Effector CD8-positive, alpha-beta T cell (primary cell): ENCODE results near the gene SBNO2.
A peak's percentile ranks its signal among the peaks of the same experiment; 100 is the strongest.

Experiments
- DNase-seq: peaks from one replicate; lab custom pipeline; 2025; lab: John Stamatoyannopoulos, UW

The SBNO2 gene

GRCh38 chr19:1106841-1107660 lies 67.0 kb downstream of the SBNO2 start:
- DNase-seq = no peak

DNA sequence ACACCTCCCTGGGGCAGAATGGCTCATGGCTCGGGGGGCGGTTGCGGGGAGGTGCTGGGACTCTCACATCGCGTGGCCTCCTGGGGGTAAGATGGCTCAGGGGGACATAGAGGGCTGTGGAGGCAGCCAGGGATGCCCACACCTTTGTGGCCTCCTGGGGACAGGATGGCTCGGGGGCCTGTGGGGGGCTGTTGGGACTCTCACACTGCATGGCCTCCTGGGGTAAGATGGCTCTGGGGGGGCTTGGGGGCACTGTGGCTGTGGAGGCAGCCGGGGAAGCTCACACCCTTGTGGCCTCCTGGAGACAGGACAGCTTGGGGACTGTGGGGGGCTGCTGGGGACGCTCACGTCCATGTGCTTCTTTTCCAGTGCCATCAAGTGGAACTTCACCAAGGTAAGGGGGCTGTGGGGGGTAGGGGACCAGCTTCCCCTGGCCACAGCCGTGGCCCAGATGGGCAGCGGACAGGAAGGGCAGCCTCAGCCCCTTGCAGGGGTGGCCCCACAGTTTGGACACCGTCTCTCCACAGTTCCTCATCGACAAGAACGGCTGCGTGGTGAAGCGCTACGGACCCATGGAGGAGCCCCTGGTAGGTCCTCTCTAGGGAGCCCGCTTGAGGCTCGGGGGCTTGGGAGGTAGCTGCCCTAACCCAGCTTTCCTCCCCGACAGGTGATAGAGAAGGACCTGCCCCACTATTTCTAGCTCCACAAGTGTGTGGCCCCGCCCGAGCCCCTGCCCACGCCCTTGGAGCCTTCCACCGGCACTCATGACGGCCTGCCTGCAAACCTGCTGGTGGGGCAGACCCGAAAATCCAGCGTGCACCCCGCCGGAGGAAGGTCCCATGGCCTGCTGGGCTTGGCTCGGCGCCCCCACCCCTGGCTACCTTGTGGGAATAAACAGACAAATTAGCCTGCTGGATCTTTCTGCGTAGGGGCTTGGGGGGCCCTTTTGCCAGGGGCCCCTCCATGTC lies 67.9 kb downstream of the SBNO2 start:
- no peak for DNase-seq

GRCh38 chr19:1105008-1105872 lies 68.8 kb downstream of the SBNO2 start:
- DNase-seq = peak; percentile 22

DNA sequence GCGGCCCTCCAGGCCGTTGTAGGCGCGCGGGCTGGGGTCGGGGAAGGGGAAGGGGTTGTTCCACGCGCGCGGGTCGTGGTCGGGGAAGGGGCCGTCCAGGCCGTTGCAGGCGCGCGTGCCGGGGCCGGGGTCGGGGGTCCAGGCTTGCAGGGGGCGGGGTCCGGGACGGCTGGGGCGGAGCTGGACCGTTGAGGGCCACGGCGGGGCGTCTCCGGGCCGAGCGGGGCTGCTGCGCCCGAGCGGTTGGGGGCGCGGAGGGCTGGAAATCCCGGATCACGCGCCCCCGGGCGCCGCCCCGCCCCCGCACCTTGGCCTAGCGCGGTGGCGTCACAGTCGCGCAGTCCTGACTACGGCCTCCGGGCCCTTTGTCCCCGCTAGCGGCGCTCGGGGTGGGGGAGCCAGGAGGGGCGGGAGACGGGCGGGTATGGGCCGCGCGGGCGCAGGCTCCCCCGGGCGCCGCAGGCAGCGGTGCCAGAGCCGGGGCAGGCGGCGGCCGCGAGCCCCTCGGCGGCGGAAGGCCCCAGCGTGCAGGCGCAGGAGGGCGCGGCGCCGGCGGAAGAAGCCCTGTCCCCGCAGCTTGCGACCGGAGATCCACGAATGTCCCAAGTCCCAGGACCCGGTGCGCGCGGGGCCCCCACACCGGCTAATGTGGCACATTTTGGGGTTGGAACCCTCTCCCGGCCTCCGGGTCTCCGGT lies 69.6 kb downstream of the SBNO2 start:
- peak; percentile 67 for DNase-seq

- peak; percentile 98 for DNase-seq
Measured at GRCh38 chr19:1103708-1104310, 70.3 kb downstream of the SBNO2 start, which contains the start of gene GPX4. Gene GPX4, plus strand, starts transcription at chr19:1103994. Its CDS starts 50 bp downstream, at chr19:1104044.

- no peak for DNase-seq
Measured at GRCh38 chr19:1103132-1103707, 70.8 kb downstream of the SBNO2 start.

DNA sequence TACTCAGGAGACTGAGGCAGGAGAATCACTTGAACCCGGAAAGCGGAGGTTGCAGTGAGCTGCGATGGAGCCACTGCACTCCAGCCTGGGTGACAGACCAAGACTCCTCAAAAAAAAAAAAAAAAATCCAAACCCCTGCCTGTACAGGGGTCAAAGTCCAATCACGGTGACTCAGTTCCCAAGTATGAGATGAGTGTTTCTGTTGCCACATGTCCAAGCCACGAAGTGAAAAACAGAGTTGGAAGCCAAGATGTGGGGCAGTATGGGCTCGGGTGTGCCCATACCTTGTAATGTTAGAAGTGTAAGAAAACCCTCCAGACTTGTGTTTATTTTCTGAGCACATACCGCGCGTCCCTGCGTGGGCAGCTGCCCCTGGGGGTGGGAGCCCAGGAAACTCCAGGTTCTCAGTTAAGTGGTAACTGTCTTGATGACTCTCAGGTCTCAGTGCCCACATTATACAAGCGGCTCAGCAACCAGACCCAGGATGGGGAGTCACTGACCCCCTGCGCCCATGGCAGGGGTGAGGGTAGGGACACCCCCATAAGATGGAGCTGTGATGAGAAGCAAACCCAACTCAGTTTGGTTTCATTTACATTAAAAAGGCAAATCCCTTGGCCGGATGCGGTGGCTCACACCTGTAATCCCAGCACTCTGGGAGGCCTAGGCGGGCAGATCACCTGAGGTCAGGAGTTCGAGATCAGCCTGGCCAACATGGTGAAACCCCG lies 71.5 kb downstream of the SBNO2 start:
- DNase-seq = no peak

GRCh38 chr19:1101337-1101698 lies 72.8 kb downstream of the SBNO2 start:
- no peak for DNase-seq

DNA sequence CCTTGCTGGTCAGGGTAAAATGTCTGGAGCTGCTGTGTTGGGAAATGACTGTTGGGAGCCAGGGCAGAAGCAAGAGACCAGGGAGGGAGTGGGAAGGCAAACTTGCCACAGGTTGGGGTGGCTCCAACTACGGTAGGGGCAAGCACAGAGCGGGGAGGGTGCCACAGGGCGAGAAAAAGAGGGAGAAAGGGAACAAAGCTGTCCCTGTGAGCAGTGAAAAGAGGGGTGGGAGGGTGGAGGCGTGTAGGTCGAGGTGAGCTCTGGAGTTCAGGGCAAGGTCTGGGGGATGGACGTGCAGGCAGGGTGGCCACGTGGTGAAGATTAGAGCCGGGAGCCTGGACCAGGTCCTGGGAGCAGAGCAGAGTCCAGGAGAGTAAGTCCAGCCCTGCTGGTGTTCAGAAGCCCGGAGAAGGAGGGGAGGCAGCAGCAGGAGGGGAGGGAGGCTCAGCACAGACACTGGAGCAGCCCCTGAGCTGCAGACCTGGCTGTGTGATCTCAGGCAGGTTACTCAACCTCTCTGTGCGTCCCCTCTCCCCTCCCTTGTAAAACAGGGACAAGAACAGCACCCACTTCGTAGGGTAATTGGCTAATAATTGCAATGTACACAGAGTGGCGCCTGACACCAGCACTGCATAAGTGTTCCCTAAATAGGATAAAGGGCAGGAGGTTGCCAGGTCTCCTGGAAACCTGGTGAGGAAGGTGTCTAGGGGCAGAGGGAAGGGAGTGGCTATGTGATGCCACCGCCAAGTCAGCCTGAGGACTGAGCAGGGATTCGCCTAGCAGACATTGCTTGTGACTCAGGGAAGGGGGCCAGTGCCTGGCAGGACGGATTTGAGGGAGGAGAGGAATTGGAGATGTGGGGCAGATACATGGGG lies 75.7 kb downstream of the SBNO2 start:
- DNase-seq = no peak

DNA sequence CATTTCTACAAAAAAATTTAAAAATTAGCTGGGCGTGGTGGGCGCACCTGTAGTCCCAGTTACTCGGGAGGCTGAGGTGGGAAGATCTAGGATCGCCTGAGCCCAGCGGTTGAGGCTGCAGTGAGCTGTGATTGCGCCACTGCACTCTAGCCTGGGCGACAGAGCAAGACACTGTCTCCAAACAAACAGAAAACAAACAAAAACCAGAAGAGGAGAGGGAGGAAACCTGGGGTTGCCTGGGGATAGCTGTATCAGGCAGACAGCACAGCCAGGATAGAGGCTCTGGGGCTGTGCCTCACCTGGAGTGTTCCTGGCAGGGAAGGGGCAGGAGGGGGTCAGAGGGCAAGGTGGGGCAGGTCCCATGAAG lies 76.3 kb downstream of the SBNO2 start:
- DNase-seq = no peak

- DNase-seq = peak; percentile 98
Measured at GRCh38 chr19:1094978-1095701, 78.9 kb downstream of the SBNO2 start, which contains the start of gene POLR2E. Gene POLR2E, minus strand, starts transcription at chr19:1095375. Its CDS starts 60 bp downstream, at chr19:1095315.

DNA sequence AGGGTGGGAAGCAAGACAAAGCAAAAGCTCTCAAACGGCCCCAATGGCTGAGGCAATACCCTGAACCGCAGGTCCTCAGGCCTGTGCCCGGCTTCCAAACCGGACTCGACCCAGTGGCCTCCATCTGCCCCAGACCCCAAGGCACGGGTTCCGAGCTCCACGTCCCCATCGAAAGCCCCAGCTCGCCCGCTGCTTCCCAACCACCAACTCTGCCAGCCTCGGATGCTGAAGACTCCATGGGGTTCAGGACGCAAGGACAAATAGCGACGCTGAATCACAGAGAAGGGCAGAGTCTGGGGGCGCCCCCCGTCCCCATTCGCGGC lies 79.5 kb downstream of the SBNO2 start:
- DNase-seq = no peak

GRCh38 chr19:1093811-1094553 lies 80.1 kb downstream of the SBNO2 start:
- DNase-seq = no peak

GRCh38 chr19:1093330-1093729 lies 80.7 kb downstream of the SBNO2 start:
- no peak for DNase-seq

GRCh38 chr19:1091544-1092175 lies 82.4 kb downstream of the SBNO2 start:
- no peak for DNase-seq

DNA sequence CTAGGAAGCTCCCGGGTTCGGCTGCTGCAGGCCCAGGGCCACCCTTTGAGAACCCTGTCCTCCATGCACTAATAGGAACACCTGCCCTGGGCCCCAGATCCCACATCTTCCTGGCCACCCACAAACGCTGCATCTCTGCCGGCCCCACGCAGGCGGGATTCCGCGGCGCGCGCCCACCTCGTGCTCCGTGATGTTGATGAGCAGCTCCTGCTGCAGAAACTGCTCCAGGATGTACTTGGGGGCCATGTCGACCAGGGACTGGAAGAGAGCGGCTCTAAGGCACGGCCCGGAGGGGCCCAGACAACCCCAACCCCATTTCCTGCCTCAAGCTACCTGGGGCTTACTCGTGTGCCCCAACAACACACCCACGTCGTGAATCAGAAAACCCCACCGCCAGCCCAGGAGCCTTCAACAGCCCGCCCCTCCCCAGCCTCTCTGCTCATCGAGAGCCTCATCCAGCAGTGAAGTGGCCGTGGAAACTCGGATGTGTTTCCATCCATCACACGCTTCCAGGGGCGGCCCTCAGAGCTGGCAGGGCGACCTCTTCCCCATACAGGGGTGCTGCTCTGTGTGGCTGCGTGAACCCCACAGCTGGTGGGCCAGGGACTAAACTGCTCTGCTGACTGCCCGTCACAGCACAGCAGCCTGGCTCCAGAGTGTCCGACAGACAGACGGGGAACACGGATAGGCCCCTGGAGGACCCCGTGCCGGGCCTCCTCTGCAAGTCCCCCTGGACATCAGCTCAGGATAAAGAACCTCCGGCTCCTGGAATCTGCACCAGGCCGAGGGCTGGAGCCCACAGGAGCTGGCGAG lies 83.1 kb downstream of the SBNO2 start:
- peak; percentile 37 for DNase-seq
